HCT116 (cell line): ENCODE results near the gene PIP4K2C. TPM values are rescaled to one million over a fixed set of nuclear protein-coding genes. Genes with fewer than 3 reads are reported as not detected.

Source experiments
- ATAC-seq: fragments of 200-7000 bp; cut with Tn5 transposase; 2 replicates; pipeline ENCODE4 v1.9.1; 2020; ENCODE audit warnings: mild to moderate bottlenecking, moderate library complexity
- BruUV-seq: library from RNA; stranded (reverse); fragments of 400-500 nt; replicated peaks from 2 replicates; lab custom pipeline; 2021; lab: Mats Ljungman, UMichigan
- CTCF ChIA-PET: fragments of 300-600 bp; sonication (Branson Sonifier 250); formaldehyde crosslinking; loops from one replicate; lab custom pipeline; 2021; ENCODE audit warnings: antibody characterized with exemption; lab: Charles Lee
- POLR2A ChIA-PET: fragments of 300-600, 350-600 bp; sonication (Branson Sonifier 250); formaldehyde crosslinking; loops from one replicate; lab custom pipeline; 2021; ENCODE audit warnings: antibody characterized with exemption; lab: Charles Lee
- RAD21 ChIA-PET, 2 experiments: fragments of 300-600 bp; sonication (Branson Sonifier 250); formaldehyde crosslinking; loops; one replicate each; lab custom pipeline; 2023; ENCODE audit warnings: low total read pairs in 2 of 2; ENCODE audit not compliant: uncharacterized antibody in 2 of 2, unreplicated experiment in 2 of 2, low non-redundant PET in 1 of 2; lab: Charles Lee
- DNase-seq: peaks from one replicate; pipeline ENCODE4 v3.0.0-alpha.2; 2010; ENCODE audit warnings: low read depth, low spot score
- H2AFZ ChIP-seq: fragments of 200-600 bp; shearing (Covaris generic), sonication (generic); 2 replicates; pipeline ENCODE4 v1.6.1; 2017; ENCODE audit warnings: low read depth, mixed run types, mixed read lengths, antibody characterized with exemption, low read length; ENCODE audit not compliant: poor library complexity, severe bottlenecking
- H3K27ac ChIP-seq: 2 replicates; pipeline ENCODE4 v1.5.1; 2012; ENCODE audit warnings: low read depth, low read length
- H3K27me3 ChIP-seq: fragments of 200-600 bp; sonication (generic); 2 replicates; pipeline ENCODE4 v1.6.1; 2016; ENCODE audit warnings: mixed run types, low read length, mixed read lengths; ENCODE audit not compliant: insufficient read depth
- H3K36me3 ChIP-seq, 2 experiments: fragments of 200-500 bp in 1 of 2; fragments of 200-600 bp in 1 of 2; sonication (Bioruptor generic) in 1 of 2; sonication (generic) in 1 of 2; 2 replicates each; pipeline versions ENCODE4 v1.5.1 to v1.6.1; 2014 to 2016; ENCODE audit warnings: low read length in 2 of 2, inconsistent platforms in 1 of 2, mixed read lengths in 1 of 2, mixed run types in 1 of 2; ENCODE audit not compliant: insufficient read depth in 2 of 2, control insufficient read depth in 1 of 2
- H3K4me1 ChIP-seq, 2 experiments: fragments of 200-600 bp in 1 of 2; sonication (generic) in 1 of 2; 2 replicates each; pipeline versions ENCODE4 v1.5.1 to v1.6.1; 2012 to 2017; ENCODE audit warnings: low read length in 2 of 2, inconsistent platforms in 1 of 2, mild to moderate bottlenecking in 1 of 2, mixed read lengths in 1 of 2, mixed run types in 1 of 2, moderate library complexity in 1 of 2; ENCODE audit not compliant: insufficient read depth in 2 of 2, control insufficient read depth in 1 of 2
- H3K4me2 ChIP-seq: fragments of 200-600 bp; sonication (generic); 2 replicates; pipeline ENCODE4 v1.6.1; 2017; ENCODE audit warnings: mixed run types, low read length, mixed read lengths
- H3K4me3 ChIP-seq, 2 experiments: fragments of 200-600 bp in 1 of 2; sonication (generic) in 1 of 2; replicated peaks in 1 of 2; 2 replicates each; pipeline ENCODE4 v1.5.1; 2011 to 2016; ENCODE audit warnings: low read length in 2 of 2, control low read depth in 1 of 2, low read depth in 1 of 2, mild to moderate bottlenecking in 1 of 2, mixed read lengths in 1 of 2, mixed run types in 1 of 2
- H3K79me2 ChIP-seq: fragments of 200-600 bp; sonication (generic); 2 replicates; pipeline ENCODE4 v1.6.1; 2017; ENCODE audit warnings: mild to moderate bottlenecking, mixed run types, low read length, moderate library complexity, mixed read lengths; ENCODE audit not compliant: insufficient read depth
- H3K9ac ChIP-seq: fragments of 200-600 bp; sonication (generic); 2 replicates; pipeline ENCODE4 v1.6.1; 2016; ENCODE audit warnings: low read length, mixed read lengths
- H3K9me2 ChIP-seq: fragments of 200-600 bp; sonication (generic), shearing (Covaris generic); 2 replicates; pipeline ENCODE4 v1.6.1; 2017; ENCODE audit warnings: mixed run types, mild to moderate bottlenecking, moderate library complexity; ENCODE audit not compliant: insufficient read depth
- H3K9me3 ChIP-seq, 2 experiments: fragments of 200-500 bp in 1 of 2; fragments of 200-600 bp in 1 of 2; sonication (Bioruptor generic) in 1 of 2; sonication (generic) in 1 of 2; 2 replicates each; pipeline ENCODE4 v1.6.1; 2014 to 2017; ENCODE audit warnings: low read length in 2 of 2, mixed read lengths in 2 of 2, inconsistent platforms in 1 of 2, low read depth in 1 of 2, mild to moderate bottlenecking in 1 of 2, mixed run types in 1 of 2, moderate library complexity in 1 of 2; ENCODE audit not compliant: control insufficient read depth in 1 of 2, insufficient read depth in 1 of 2
- H4K20me1 ChIP-seq: fragments of 200-600 bp; sonication (generic), shearing (Covaris generic); 2 replicates; pipeline ENCODE4 v1.6.1; 2017; ENCODE audit warnings: mixed run types, mild to moderate bottlenecking, moderate library complexity; ENCODE audit not compliant: insufficient read depth
- CBX3 ChIP-seq: IDR thresholded peaks from 2 replicates; pipeline ENCODE4 v1.6.1; 2012; ENCODE audit warnings: low read depth
- CEBPB ChIP-seq: IDR thresholded peaks from 2 replicates; pipeline ENCODE4 v1.6.1; 2012; ENCODE audit warnings: low read depth
- CTCF ChIP-seq, 3 experiments: fragments of 200-600 bp in 1 of 3; sonication (generic) in 1 of 3; IDR thresholded peaks in 2 of 3; conservative IDR thresholded peaks in 1 of 3; 2 replicates each; pipeline ENCODE4 v1.5.1; 2012 to 2017; ENCODE audit warnings: low read depth in 2 of 3, low read length in 2 of 3, antibody characterized with exemption in 1 of 3, borderline replicate concordance in 1 of 3, control low read depth in 1 of 3, mild to moderate bottlenecking in 1 of 3, mixed read lengths in 1 of 3, mixed run types in 1 of 3, moderate library complexity in 1 of 3; ENCODE audit not compliant: insufficient read depth in 1 of 3
- EGR1 ChIP-seq: IDR thresholded peaks from 2 replicates; pipeline ENCODE4 v1.6.1; 2012; ENCODE audit warnings: low read depth
- EZH2 ChIP-seq: fragments of 200-600 bp; sonication (generic); IDR thresholded peaks from 2 replicates; pipeline ENCODE4 v1.6.1; 2017; ENCODE audit warnings: antibody characterized with exemption, mixed run types
- EZH2phosphoT487 ChIP-seq: fragments of 200-600 bp; IDR thresholded peaks from 2 replicates; pipeline ENCODE4 v1.6.1; 2018; ENCODE audit warnings: antibody characterized with exemption, borderline replicate concordance
- FOSL1 ChIP-seq: IDR thresholded peaks from 2 replicates; pipeline ENCODE4 v1.6.1; 2012; ENCODE audit warnings: low read depth
- POLR2AphosphoS5 ChIP-seq: IDR thresholded peaks from 2 replicates; pipeline ENCODE4 v1.6.1; 2011; ENCODE audit warnings: mild to moderate bottlenecking, low read depth, low read length, moderate library complexity
- RAD21 ChIP-seq: IDR thresholded peaks from 2 replicates; pipeline ENCODE4 v1.6.1; 2012; ENCODE audit warnings: low read depth, mild to moderate bottlenecking
- REST ChIP-seq: IDR thresholded peaks from 2 replicates; pipeline ENCODE4 v1.6.1; 2012; ENCODE audit warnings: low read depth
- SP1 ChIP-seq: IDR thresholded peaks from 2 replicates; pipeline ENCODE4 v1.6.1; 2012; ENCODE audit warnings: low read depth
- SRF ChIP-seq: IDR thresholded peaks from 2 replicates; pipeline ENCODE4 v1.6.1; 2012; ENCODE audit warnings: low read depth
- ZFX ChIP-seq: fragments of 450-650 bp; IDR thresholded peaks from 2 replicates; pipeline ENCODE4 v1.6.1; 2017
- intact Hi-C: fragments of 100-400 bp; cut with micrococcal nuclease; formaldehyde crosslinking; loops from 2 replicates; pipeline ENCODE4 v1.10.0; 2022
- total RNA-seq: library from RNA; stranded (reverse); gene quantifications from one replicate; pipeline ENCODE4 v1.2.1, GENCODE V29; 2021; ENCODE audit not compliant: unreplicated experiment
- TF ChIP-seq, protein P1 (sequence below): IDR thresholded peaks from 2 replicates; pipeline ENCODE4 v1.6.1; 2012

The PIP4K2C gene
- total RNA-seq, 1 experiment from 2014 or later = 38.4 TPM

DNA sequence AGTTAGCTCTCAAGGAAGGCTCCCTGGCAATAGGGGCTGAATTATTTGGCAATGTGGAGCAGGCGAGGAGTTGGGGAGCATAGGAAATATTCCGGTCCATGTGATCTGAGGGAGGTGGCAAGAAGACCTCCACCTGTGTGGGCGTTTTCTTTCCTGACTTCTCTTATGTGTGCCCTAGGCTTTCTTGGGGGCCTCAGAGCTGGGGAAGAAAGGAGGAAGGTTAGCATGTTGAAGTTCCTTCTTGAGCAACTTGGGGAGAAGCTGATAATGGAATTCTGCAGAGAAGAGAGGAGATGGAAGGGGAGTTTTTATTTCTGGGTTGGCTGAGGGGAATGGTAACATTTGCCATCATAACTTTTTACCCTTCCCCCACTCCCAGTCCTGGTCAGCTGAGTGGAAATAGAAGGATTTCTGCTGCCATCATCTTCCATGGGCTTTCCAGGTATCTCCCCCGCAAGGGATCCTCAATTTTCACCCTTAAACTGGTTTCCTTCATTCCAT is 14.9 kb downstream of the PIP4K2C start:
- Histone ChIP-seq H3K4me2 (no peak overlapping the region), H3K27ac (no peak overlapping the region), H3K4me3 (no peak overlapping the region), H2AFZ (no peak overlapping the region), H3K27me3 (no peaks in the 10 kb centered on the region), H3K9ac (no peak overlapping the region), H3K4me1 (peaks cover 2 to 6% of the 10 kb centered on the region in 2 experiments; a peak in 2 of 4 replicates), H3K79me2 (no peaks in the 10 kb centered on the region), H3K36me3 (peaks cover 5 to 8% of the 10 kb centered on the region in 2 experiments; a peak in 2 of 4 replicates), H4K20me1 (no peaks in the 10 kb centered on the region), H3K9me2 (no peaks in the 10 kb centered on the region), H3K9me3 (no peaks in the 10 kb centered on the region)
- ATAC-seq = no peak
- POLR2A ChIA-PET = no interaction called here
- RAD21 ChIA-PET = no interaction called here
- CTCF ChIA-PET = no interaction called here
- intact Hi-C loops = no loop called here
- DNase-seq = no peak
- BruUV-seq = no TSS peak
- TF ChIP-seq SP1 = no peak
- no peak for TF ChIP-seq REST
- no peak for TF ChIP-seq POLR2AphosphoS5
- TF ChIP-seq FOSL1 = no peak
- no peak for TF ChIP-seq CBX3

- H4K20me1 ChIP-seq = no peaks in the 10 kb centered on the region
- intact Hi-C loops = no loop called here
- no peak overlapping the region for H3K4me2 ChIP-seq
- H3K36me3 ChIP-seq = peaks cover 2 to 8% of the 10 kb centered on the region in 2 experiments; a peak in 2 of 4 replicates
- DNase-seq (no peak), ATAC-seq (no peak)
- ChIA-PET RAD21 (no interaction called here), CTCF (interaction anchor here (1.1 kb wide), 1 partner anchor 57 kb away, joined by 3 read pairs; no protein-coding TSS in a partner anchor), POLR2A (no interaction called here)
- no peaks in the 10 kb centered on the region for H3K9me3 ChIP-seq
- no peaks in the 10 kb centered on the region for H3K27me3 ChIP-seq
- no peak overlapping the region for H2AFZ ChIP-seq
- H3K79me2 ChIP-seq = no peaks in the 10 kb centered on the region
- H3K27ac ChIP-seq = no peak overlapping the region
- BruUV-seq = no TSS peak
- no peak overlapping the region for H3K9ac ChIP-seq
- peaks cover 2 to 9% of the 10 kb centered on the region in 2 experiments; a peak in 2 of 4 replicates for H3K4me1 ChIP-seq
- H3K9me2 ChIP-seq = no peaks in the 10 kb centered on the region
- H3K4me3 ChIP-seq = no peak overlapping the region
- TF ChIP-seq CEBPB (no peak), SP1 (no peak), POLR2AphosphoS5 (no peak), RAD21 (no peak), EGR1 (no peak), CTCF (IDR thresholded peaks at IDR 0.05 in 2 of 3, conservative IDR thresholded peaks at IDR 0.05 in 1 of 3; ENCODE audit: borderline replicate concordance in 1 of 3, insufficient read depth in 1 of 3, low read depth in 2 of 3, low read length in 2 of 3) (no peak), FOSL1 (no peak), ZFX (no peak), EZH2phosphoT487 (no peak), EZH2 (no peak), SRF (no peak)
- TF ChIP-seq, protein P1, sequence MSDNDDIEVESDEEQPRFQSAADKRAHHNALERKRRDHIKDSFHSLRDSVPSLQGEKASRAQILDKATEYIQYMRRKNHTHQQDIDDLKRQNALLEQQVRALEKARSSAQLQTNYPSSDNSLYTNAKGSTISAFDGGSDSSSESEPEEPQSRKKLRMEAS = no peak
These were observed 15.4 kb downstream of the PIP4K2C start for GRCh38 chr12:57606399-57606798.
